Erythroblast (primary cell): ENCODE measurements around the gene TRAF1.

Experiments
- GATA1 ChIP-seq: IDR thresholded peaks from 2 replicates; pipeline ENCODE4 v1.6.1; 2011; ENCODE audit warnings: low read depth, mild to moderate bottlenecking, control low read depth, low read length, moderate library complexity
- POLR2A ChIP-seq: IDR thresholded peaks from 2 replicates; pipeline ENCODE4 v1.6.1; 2011; ENCODE audit warnings: mild to moderate bottlenecking, low read length

- no peak for TF ChIP-seq POLR2A
- TF ChIP-seq GATA1, result no peak
Measured at GRCh38 chr9:120893611-120894307, 32.8 kb downstream of the TRAF1 start.
